HL-60/S4 (cell line): ENCODE data around the gene ARHGAP29.

ENCODE experiments used
- in situ Hi-C: fragments of 300-500 bp; cut with MboI; formaldehyde crosslinking; loops from 2 replicates; pipeline ENCODE4 v1.14.3; 2022; ENCODE audit warnings: low sequenced_read_pairs

Gene ARHGAP29

GRCh38 chr1:94237291-94238226, at the start of gene ARHGAP29:
Gene ARHGAP29, minus strand, starts transcription at chr1:94237584. Its CDS starts 5,973 bp downstream, at chr1:94231611.
- in situ Hi-C loops = no loop called here

DNA sequence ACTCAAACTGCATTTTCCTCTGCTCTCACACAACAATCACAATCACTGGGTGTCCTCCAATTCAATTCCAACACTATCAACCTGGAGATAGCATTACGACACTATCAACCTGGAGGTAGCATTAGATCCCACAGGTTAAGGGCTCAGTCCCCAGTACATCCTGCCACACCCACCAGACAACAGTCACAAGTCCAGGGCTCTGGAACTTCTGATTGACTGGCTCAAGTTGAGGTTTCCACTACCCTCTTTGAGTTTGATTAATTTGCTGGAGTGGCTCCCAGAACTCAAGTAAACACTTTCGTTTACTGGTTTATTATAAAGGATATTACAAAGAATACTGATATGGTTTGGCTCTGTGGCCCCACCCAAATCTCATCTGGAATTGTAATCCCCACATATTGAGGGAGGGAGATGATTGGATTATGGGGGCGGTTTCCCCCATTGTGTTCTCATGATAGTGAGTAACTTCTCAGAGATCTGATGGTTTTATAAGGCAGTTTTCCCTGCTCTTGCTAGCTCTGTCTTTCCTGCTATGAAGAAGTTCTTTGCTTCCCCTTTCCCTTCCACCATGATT, 49.6 kb upstream of the ARHGAP29 start:
- in situ Hi-C loops = no loop called here

DNA sequence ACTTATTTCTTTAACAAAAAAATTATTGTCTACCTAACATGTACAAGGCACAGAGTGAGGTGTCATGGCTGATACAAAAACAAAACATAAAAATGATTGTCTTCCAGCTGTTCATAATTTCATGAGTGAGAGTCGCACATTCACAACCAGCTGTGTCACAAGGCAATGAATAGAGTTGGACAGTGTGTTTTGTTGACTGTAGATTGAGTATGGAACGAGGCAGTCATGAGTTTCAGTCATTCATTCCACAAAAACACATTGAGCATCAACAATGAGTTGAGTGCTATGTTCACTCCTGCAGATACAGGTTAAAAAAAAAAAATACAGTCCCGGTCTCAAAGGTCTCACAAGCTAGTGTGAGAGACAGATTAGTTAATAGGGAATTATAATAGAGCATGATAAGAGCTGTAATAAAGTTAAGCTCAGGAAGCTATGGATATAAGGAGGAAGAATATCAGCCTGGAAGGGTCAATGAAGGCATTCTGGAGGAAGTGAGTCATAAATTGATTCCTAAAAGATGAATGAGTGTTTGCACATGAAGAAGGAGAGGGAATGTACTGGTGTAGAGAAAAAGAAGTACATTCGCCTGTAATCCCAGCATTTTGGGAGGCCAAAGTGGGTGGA, 47.8 kb upstream of the ARHGAP29 start:
- in situ Hi-C loops = no loop called here

DNA sequence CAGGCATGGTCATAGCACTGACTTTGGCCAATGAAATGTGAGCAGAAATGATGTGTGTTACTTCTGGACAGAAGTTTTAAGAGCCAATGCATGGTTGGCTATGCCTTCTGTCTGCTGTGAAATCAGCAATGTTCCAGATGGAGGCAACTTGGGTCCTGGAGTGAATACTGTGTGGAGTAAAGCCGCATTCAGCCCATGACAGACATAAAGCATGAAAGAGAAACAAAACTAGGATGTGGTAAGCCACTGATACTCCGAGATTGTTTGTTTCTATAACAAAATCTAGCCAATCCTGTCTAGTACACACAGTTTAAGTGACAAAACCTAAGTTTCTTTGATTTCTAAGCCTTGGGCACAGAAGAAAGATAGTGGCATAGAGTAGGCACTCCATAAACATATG, 47.1 kb upstream of the ARHGAP29 start:
- in situ Hi-C loops = no loop called here

DNA sequence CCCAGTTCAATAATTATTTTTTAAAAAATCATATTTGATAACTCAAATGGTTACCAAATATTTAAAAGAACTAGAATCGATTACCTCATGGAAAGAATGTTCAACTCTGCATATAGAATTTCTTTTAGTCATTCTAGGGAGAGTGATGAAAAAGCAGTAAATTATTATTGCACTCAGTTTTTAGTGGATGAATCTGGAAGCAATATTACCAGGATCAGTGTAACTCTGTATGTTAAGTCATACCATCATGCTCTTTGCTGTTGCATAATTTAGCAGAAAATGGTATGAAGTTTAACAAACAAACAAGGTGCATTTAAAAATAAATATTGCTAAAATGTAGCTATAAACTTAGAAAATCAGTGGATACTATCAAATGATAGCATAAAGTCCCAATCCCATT, 46.1 kb upstream of the ARHGAP29 start:
- in situ Hi-C loops = no loop called here

DNA sequence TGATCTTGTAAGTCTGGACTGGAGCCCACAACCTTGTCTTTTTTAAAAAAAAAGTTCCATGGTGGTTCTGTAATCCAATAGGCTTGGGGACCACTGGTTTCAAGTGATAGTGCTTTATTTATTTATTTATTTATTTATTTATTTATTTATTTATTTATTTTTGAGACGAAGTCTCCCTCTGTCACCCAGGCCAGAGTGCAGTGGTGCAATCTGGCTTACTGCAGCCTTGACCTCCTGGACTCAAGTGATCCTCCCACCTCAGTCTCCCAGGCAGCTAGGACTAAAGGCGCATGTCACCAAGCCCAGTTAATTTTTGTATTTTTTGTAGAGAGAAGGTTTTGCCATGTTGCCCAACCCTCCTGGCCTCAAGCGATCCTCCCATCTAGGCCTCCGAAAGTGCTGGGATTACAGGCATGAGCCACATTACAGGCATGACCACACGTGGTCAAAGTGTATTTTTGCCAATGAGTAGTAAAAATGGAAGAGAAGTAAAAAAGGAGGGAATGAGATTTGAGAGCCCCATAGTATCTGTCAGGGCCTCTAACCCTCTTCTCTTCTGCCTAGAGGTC, 44.8 kb upstream of the ARHGAP29 start:
- in situ Hi-C loops = no loop called here

GRCh38 chr1:94281361-94282142, 44.2 kb upstream of the ARHGAP29 start:
- in situ Hi-C loops = no loop called here

DNA sequence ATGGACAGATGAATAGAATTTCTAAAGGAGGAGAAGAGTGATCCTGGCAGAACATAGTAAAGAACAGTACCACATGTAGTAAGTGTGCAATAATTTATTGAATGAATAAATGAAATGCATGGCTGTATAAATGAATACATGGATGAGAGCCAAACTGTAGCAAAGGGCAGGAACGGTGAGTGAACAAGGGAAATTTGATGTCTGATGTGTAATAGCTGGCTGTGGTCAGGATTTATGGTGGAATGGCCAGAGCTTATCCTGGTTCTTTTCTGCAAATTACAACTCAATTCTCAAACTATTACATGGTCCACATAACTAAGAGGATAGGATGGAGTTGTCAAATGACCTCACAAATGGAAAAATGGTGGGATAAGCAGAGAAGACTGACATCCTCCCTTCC, 43.2 kb upstream of the ARHGAP29 start:
- in situ Hi-C loops = no loop called here

GRCh38 chr1:94279462-94279861, 42.1 kb upstream of the ARHGAP29 start:
- in situ Hi-C loops = no loop called here

DNA sequence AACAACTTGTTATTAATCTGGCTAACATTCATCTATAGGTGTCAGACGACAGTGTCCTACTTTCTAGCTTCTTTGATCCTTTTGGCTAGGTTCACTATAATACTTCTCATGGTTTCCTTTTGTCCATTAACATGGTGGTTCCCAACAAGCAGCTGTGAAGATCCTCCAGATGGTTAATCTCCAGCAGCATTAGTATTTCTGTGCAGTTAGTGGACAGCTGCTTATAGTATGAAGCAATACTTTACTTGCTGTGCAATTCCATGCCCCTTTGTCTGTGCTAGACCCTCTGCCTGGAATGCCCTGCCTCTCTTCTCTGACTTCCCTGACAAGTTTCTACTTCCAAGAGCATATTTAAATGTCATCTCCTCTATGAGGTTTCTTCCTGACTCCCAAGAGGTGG, 41.7 kb upstream of the ARHGAP29 start:
- in situ Hi-C loops = no loop called here

DNA sequence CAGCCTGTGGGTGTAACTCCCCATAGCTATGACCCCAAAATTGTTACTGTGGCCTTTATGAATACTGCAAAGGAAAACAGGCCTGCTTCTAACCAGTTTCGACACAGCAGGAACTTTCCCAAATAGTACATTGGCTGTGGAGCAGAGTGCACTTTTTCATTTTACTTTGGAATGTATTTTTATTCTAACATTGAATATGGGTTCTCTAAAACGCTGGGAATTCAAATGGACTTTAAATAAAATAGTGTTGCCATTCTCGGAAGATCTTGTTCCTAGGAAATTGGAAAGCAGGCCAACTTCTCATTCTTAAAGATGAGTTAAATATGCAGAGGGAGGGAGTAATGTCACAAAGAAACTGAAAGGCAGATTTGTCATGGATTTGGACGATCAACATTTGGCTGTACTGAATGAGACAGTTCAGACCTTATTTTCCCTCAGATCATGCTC, 39.6 kb upstream of the ARHGAP29 start:
- in situ Hi-C loops = no loop called here

GRCh38 chr1:94275083-94275482, 37.7 kb upstream of the ARHGAP29 start:
- in situ Hi-C loops = no loop called here

DNA sequence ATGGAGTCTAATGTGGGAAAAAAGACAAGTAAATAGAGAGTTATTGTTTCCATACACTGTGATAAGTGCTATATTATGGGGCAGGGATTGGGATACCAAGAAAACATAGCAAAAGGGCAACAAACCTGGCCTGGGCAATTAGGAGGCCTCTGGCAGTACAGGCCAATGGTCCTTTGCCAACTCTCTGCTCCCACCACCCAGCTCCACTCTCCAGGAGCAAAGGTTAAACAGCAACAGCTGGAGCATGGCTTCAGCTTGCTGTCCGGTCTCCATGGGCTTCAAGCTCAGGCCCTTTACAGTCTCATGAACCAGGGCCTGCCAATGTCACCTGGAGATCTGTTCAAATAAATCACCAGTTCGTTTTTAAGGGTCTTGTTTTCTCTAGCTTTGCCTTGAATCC, 37.2 kb upstream of the ARHGAP29 start:
- in situ Hi-C loops = no loop called here

DNA sequence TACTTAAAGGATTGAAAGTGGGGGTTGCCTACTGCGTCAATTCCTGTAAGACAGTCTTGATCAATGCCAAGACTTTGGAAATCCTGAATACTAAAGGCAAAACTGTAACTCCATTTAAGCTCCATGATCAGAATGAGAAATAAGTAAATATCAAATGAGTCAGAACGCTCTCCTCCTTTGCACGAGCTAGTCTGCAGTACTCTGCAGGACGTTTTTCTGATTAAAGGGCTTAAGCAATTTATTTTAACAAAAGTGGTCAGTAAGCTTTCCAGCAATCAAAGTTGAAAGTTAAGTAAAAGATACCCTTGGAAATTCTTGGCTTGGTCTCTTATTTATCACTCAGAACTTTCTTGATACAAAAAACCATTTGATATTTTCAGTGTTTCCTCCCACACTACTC, 35.7 kb upstream of the ARHGAP29 start:
- in situ Hi-C loops = no loop called here

GRCh38 chr1:94272388-94272787, 35.0 kb upstream of the ARHGAP29 start:
- in situ Hi-C loops = no loop called here

- in situ Hi-C loops = no loop called here
Observed at GRCh38 chr1:94271373-94271772, 34.0 kb upstream of the ARHGAP29 start.

- in situ Hi-C loops = no loop called here
Observed at GRCh38 chr1:94270801-94271203, 33.4 kb upstream of the ARHGAP29 start.

GRCh38 chr1:94269921-94270320, 32.5 kb upstream of the ARHGAP29 start:
- in situ Hi-C loops = no loop called here

DNA sequence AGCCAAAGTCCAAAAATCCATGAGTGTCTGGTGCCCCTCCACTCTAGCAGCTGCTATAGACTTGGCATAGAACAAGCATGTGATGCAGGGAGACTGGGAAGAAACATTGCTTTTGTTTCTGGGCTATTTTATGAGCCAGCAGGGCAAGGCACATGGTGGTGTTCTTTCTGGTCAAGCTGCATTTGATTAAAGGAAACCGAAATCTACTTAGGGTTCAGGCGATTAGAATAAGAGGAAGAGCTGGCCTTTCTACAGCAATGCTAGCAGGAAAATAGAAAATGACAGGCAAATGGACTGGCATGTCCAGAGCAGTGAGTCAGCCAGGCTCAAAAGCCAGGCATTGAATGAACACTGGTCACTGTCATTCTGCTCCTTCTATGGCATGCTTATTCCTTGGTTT, 28.5 kb upstream of the ARHGAP29 start:
- in situ Hi-C loops = no loop called here

GRCh38 chr1:94265011-94265422, 27.6 kb upstream of the ARHGAP29 start:
- in situ Hi-C loops = no loop called here
